NCI-H1092 (cell line): ENCODE data around the gene OLA1.

ENCODE experiments used
- DNase-seq: peaks from one replicate; lab custom pipeline; 2025; lab: John Stamatoyannopoulos, UW

The OLA1 gene

DNA sequence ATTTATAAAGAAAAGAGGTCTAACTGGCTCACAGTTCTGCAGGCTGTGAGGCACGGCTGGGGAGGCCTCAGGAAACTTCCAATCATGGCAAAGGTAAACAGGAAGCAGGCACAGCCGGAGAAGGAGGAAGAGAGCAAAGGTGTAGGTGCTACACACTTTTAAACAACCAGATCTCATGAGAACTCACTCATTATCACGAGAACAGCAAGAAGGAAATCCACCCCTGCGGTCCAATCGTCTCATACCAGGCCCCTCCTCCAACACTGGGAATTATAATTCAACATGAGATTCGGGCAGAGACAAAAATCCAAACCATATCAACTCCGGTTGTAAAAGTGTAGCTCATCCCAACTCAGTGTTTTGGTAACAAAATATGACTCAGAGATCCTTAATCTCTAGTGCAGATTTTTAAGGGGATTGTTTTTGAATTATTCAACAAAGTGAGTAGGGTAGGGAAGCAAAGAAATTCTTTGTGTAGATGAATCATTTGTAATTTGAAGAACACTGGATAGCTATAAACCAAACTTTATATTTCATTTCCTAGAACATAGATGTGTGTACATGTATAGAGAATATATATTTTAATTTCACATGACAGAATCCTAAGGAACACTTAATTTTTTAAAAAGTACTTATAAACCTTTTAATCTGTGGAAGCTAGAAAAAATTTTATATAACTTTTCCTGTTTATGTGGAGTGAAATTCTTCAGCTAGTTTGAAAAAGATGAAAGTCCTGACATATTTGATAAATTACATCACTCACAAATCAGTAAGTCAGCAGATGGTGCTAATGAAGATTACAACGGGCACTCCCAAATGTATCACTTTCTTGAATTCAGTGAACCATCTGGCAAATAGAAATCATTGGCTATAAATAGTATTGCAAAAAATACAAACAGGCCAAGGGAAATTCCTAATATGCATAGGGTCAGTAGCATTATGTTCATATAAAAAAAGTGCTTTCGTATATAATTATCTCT lies 130.1 kb downstream of the OLA1 start:
- no peak for DNase-seq

DNA sequence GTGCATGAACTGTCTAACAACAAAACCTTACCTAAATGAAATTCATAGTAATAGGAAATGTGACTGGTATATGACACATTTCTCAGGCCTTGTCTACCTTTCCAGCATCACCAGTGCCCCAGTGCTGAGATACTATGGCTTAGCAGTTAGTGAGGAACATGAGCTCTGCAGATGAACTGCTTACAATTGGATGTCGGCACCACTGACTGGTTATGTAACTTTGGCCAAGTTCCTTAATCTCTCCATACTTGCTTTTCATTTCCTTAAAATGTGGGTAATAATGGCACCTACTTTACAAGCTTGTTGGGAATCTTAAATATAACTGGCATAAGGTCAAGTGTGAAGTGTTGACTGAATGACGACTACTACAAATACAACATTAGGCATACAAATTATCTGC lies 136.3 kb downstream of the OLA1 start:
- DNase-seq: no peak

DNA sequence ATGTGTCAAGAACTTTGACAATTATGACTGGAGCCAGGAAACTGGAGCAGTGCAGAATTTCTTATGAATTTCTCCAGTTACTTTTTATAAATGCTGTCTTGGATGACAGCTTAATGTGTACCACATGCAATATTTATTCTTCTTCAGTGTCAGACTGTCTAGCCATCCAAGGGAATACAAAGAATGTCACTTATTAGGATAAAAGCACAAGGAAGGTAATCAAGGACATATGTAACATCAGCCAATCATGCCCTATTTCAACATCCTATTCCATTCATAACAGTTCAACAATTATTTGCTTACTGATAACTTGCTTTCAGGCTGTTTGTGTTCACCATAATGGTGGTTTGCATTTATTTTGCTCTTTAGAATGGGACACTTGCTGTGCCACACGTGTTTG lies 139.8 kb downstream of the OLA1 start:
- no peak for DNase-seq

- DNase-seq: no peak
These were observed 141.6 kb downstream of the OLA1 start for GRCh38 chr2:174106736-174107135.

GRCh38 chr2:174094542-174094941 lies 153.8 kb downstream of the OLA1 start:
- DNase-seq: no peak

DNA sequence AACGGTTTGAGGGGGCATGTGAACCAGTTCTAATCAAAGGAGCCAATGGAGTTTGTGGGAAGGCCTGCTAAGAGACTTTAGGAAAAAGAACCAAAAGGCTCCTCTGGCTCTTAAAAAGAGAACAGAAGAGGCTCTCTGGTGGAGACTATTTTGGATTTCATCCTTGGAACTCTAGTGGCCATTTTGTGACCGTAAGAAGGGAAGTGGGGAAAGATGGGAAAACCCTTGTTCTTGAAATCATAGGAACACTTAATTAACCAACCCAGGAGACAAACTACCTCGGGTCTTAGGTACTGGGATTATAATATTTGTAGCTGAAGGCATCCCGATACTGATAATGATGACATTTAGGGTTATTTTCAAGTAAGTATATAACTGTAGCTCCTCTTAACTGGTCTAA lies 157.9 kb downstream of the OLA1 start:
- no peak for DNase-seq

GRCh38 chr2:174088706-174089460 lies 159.4 kb downstream of the OLA1 start:
- DNase-seq: no peak

DNA sequence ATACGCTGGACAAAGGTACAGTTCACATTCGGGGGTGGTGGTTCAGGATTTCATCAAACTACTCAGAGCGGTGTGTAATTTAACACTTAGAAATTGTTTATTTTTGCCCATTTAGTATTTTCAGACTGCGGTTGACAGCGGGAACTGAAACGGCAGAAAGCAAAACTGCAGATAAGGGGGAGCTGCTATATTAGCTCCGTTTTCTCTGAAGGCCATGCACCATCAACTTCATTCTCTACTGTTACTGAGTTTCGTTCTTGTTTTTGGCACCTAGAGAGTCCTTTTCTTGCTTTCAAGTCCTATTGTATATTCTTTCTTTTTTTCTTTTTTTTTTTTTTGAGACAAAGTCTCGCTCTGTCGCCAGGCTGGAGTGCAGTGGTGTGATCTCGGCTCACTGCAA lies 161.6 kb downstream of the OLA1 start:
- no peak for DNase-seq

DNA sequence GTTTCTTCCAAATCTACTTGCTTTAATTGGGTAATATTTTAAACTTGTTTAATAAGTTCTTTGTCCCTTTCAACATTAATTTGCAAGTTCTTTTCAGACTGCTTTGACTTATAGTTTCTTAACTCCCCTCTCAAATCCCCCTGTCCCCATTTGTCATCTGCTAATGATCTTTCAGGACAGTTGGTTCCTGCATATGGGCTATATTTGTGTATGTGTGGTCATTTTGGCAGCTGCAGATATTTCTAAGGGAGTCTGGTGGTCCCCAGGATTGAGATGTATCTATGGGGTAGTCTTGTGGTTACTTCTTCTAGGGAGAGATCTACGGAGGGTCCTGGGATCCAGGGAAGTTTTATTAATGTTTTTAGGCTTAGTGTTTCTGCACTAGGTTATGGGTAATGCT lies 162.6 kb downstream of the OLA1 start:
- no peak for DNase-seq

GRCh38 chr2:174083843-174084458 lies 164.4 kb downstream of the OLA1 start:
- DNase-seq: no peak

- DNase-seq: no peak
These were observed 167.6 kb downstream of the OLA1 start for GRCh38 chr2:174080672-174081121.

- DNase-seq: no peak
These were observed 170.1 kb downstream of the OLA1 start for GRCh38 chr2:174078275-174078674.

- no peak for DNase-seq
These were observed 171.4 kb downstream of the OLA1 start for GRCh38 chr2:174076975-174077374.

DNA sequence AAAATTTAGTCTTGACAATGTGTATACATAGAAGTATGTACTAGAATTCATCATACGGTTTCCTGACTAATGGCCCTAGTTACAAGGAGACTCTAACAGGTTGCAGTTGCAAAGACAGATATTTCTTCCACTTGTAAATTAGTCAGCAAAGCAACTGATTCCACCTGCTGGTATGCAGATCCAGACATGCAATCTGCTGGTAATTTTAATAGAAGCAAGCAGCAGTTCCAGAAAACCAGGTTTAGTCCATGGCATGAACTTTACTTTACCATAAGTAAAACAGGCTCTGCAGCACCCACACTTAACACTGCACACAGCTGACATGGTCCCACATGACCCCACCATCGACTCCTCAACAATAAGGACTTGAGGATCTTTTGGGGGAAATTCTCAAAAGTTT lies 172.3 kb downstream of the OLA1 start:
- DNase-seq: no peak

GRCh38 chr2:174074831-174075230 lies 173.5 kb downstream of the OLA1 start:
- no peak for DNase-seq

DNA sequence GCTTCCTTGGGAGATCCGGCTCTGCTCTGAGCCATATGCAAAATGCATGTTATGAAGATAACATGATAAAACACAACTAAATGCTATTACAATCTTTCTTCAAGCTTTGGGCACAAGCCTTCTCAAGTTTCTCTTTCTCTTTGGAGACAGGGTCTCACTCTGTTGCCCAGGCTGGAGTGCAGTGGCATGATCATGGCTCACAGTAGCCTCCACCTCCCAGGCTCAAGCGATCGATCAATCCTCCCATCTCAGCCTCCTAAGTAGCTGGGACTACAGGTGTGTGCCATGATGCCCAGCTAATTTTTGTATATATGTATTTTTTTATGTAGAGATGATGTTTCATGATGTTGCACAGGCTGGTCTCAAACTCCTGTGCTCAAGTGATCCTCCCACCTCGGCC lies 175.5 kb downstream of the OLA1 start:
- DNase-seq: no peak

DNA sequence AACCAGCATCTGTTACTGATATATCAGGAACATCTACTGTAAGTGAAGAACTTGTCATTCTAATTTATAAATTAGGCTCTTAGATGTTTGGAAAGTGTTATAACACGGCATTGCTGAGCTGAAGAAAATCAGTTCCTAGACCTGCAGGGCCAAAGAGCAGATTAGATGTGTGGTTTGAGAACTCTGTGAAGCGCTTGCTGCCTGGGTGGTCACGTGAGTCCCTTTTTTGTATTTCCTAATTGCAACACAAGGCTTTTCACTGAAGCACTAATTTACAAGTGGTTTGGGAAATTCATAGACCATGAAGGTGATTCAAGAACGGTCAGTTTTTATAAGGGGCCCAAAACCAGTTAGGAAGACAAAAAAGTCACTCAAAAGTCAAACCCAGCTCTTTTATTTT lies 176.3 kb downstream of the OLA1 start:
- no peak for DNase-seq

DNA sequence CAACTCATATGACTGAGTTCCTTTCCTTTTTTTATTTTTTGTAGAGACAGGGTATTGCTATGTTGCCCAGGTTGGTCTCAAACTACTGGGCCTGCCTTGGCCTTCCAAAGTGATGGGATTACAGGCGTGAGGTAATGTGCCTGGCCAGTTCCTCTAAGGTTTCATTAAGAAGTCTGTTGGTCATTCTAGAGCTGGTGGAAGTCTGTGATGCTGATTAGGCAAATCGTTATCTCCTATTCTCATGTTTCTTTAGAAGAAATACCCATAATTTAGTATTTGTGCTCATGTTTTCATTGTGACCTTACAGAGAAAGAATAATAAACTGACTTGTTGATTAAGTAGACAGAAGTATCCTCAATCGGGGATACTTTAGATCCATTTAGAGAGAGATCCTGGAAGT lies 177.0 kb downstream of the OLA1 start:
- no peak for DNase-seq

DNA sequence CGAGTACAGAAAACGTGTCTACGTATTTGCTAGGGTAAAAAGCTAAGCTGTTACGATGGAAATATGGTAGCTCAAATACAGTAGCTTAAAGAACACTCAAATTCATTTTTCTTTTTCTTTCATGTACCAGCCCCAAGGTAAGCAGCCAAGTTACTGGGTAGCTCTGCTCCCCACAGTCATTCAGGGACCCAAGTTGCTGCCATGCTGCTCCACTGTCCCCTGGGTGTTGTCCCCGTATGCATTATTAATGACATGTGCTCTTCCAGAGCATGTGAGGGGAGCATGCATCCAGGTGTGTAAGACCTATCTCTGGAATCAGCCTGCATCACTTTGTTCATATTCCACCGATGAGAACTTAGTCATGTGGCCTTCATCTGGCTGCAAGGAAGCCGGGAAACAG lies 178.1 kb downstream of the OLA1 start:
- no peak for DNase-seq

DNA sequence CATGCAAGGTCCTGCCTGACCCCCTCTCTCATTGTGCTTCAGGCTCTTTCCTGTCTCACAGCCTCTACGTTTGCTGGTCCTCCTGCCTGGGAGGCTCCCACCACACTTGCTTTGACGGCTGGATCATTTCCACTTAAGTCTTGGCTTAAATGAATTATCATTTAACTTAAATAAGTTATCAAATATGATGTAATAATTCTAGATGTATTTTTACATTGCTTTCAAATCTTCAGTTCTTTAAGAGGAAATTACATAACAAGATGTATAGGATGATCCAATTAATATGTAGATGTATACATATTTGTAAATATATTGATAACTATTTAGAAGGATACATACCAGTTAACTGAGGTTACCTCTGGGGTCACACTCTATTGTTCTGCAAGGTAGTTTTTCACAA lies 180.5 kb downstream of the OLA1 start:
- DNase-seq: no peak

GRCh38 chr2:174066871-174067270 lies 181.5 kb downstream of the OLA1 start:
- DNase-seq: no peak

DNA sequence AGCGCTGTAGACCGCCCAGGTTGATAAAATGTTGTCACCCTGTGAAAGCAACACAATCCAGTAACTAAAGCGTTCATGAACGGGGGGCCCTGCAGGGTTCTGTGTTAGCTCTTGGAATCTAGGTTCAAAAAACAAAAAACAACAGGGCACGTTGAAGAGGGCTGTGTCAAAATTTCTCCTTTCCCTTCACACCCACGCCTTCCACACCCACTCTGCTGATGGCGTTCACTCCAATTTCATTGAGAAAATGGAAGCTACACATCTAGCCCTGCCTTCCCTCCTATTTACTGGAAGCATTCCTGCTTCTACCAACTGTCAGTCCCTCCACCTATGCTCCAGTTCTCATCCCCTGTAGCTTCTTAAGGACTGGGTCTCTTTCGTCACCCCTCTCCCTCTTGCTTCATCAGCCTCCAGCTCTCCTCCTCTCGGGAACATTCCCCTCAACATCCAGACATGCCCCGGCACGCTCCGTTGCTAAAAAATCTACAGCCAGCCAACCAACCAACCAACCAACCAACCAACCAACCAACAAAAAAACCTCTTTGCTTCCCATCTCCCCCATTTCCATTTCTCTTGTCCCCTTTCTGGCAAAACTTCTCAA lies 184.7 kb downstream of the OLA1 start:
- DNase-seq: no peak
